ENCODE data around the gene OR2A7. TPM values are rescaled to one million over a fixed set of nuclear protein-coding genes. Genes with fewer than 3 reads are reported as not detected.
"Not testable (repeated sequence)": the region's sequence is repeated elsewhere in the genome, so short reads cannot be mapped to it uniquely, and the experiment has no call there.

Gene OR2A7
- total RNA-seq, 2 donors from 2014 or later = 1.0 to 1.8 TPM

DNA sequence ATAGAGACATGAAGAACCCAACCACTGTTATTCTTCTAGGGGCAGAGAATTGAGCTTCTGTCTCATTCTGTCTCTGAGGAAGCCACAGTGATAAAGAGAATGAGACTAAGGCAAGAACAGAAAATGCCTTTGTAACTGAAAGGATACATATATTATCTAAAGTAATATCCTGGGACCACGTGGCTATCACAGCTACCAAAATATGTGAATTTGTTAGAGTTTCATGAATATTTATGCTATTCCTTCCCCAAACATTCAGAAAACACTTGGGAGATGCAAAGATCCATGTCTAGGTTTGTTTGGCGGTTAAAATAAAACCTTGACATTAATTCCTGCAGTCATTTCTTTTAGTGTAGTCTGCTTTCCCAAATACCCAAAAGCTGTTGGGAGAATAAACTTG is 2.5 kb downstream of the OR2A7 start:
- intact Hi-C loops (cut with DNase I); DNase-seq; ATAC-seq: not testable (repeated sequence)

DNA sequence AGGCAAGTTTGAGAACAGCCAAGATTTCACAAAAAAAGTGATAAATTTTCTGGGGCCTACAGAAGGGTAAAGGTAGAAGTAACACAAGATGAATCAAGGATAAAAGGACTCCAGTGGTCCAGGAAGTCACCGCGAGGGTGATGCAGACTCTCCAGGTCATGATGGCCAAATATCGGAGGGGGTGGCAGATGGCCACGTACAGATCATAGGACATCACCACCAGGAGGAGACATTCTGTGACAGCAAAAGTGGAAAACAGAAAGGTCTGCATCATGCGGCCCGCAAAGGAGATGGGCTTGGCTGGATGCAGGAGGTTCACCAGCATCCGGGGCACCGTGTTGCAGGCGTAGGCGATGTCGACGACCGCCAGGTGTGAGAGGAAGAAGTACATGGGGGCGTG is 5.5 kb downstream of the OR2A7 start:
- ATAC-seq; DNase-seq; intact Hi-C loops (cut with DNase I): not testable (repeated sequence)

DNA sequence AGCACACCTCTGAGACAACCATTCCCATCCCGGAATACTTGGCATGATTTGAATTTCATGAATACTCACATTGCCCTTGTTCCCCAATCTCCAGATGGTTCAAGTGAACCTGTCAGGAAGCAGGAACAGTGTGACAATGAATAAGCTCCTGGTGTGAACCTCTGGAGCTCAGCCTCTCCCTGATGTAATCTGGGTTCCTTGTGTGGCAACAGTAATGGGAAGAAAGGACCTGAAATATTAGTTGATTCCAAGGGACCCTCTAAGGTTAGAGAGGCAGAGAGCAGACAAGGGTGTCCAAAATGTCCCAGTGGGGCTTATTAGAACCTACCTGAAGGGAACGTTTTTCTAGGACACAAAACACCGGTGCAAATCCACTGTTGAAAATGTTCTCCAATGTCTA is 8.5 kb downstream of the OR2A7 start:
- no peak for ATAC-seq
- DNase-seq = peak; percentile 1
- intact Hi-C loops (cut with DNase I) = no loop called here

DNA sequence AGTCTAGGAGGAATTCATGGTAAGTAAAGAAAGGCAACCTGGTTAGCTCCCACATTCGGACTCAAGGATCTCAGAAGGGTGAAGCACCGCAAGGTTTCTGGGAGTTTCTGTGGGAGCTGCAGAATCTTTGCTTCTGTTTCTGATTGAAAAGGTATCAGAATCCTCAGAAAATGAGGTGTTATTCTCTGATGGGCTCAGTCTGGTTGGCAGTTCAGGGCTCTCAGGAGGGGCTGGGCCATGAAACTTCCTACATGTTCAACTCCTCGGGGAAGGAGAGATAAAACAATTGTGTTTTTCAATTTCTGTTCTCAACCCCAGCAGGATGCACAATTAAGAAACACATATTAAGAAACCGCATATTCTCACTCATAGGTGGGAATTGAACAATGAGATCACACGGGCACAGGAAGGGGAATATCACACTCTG is 9.1 kb downstream of the OR2A7 start:
- ATAC-seq (no peak), DNase-seq (no peak)
- intact Hi-C loops (cut with DNase I) = no loop called here

DNA sequence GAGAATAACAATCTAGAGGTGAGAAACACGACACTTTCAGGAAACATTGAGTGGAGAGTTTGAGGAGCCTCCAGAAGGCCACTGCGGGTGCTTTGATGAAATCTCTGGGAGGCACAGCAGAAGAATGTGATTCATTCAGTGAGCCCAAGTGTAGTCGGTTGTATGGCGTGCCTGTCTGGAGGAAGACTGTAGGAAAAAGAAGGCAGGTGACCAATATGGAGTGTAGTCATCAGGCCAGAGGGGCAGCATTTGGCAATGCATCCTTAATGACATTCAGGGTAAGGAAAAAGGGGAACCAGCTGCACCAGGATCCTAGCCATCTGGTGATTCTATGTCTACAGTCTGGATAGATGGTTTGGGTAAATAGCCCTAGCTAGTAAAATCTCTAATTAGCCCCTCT is 12.3 kb downstream of the OR2A7 start:
- ATAC-seq, DNase-seq: not testable (repeated sequence)

DNA sequence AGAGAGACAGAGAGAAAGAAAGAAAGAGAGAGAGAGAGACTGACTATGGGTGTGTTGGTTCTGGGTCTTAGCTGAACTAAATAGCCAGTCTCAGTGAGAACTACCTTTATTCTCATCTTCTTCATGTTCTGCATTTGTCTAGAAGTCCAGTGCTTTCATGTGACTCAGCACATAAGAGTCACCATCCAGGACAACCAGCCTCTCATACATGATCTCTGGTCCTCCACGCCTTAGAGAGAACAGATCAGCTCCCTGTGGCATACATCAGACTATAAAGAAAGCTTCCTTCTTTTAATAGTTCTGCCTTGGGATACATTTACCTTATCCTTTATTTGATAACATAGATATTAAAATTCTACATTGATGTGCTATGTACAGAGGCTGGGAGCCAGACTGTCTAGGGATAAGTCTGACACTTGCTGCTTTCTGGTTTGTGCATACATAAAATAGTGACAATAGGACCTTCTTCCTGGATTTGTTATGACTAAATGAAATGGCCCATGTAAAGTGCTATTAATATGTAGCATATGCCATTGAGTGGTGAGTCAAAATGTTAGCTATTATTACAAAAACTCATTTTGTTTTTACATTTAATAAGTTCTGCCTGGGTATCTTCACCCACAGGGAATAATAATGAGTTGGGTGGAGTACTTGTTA is 16.8 kb downstream of the OR2A7 start:
- ATAC-seq; intact Hi-C loops (cut with DNase I); DNase-seq: not testable (repeated sequence)

More for the DNA sequence above, 12.3 kb downstream of the OR2A7 start:
- intact Hi-C loops (cut with DNase I) = not testable (repeated sequence)

DNA sequence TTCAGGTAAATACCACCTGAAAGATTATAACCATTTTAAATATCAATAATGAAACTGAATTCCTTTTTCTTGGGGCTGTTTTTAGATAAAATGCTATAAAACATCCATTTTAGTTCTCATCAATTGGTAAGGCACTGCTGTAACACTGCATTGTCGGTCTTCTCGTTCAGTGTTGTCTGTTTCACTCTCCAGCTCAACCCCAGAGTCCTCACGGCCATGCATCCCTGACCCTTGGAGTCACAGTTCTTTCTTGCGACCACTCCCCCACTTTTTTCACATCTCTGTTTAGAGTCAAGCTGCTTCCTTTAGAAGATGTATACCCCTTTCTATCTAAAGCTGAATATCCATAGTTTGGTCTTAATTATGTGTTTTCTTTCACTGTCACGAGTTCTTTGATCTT is 17.6 kb downstream of the OR2A7 start:
- ATAC-seq; DNase-seq; intact Hi-C loops (cut with DNase I): not testable (repeated sequence)

DNA sequence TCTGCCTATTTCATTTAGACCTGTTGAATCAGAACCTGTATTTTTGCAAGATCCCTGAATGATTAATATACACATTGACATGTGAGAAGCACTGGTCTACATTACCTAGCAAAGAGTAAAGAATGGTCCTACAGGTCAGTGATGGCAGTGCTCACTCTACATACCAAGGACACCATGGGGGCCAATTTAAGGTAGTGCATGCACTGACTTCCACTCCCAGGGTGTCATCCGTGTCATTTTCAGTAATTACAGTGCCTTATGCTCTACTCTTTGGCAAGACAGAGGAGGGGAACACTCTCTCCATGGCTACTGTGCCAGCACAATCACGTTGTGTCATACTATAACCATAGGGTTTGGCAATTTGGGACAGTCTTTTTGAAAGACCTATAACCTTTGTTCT is 19.2 kb downstream of the OR2A7 start:
- intact Hi-C loops (cut with DNase I); DNase-seq; ATAC-seq: not testable (repeated sequence)

DNA sequence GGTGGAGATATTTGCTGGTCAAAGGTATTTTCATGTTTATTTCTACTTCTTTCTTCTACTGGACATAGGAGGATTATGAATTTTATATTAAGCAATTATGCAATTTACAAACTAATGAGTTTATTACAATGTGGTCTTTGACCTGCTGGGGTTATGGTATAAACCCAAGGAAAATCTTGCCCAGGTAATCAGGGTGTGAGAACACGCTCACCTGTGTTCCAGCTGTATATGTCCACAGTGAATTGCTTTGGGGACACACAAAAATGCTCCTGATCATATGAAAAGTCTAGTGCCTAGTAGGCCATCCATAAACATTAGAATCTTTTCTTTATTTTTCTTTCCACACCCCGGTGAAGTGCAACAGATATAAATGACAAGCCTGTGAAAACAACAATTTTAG is 25.2 kb downstream of the OR2A7 start, which contains the start of gene OR2A42:
TSS of gene OR2A42 (minus strand) at position 241 of the 400 bp plus-strand sequence. CDS start 6,762 bp downstream, outside the sequence.
- DNase-seq; ATAC-seq; intact Hi-C loops (cut with DNase I): not testable (repeated sequence)

DNA sequence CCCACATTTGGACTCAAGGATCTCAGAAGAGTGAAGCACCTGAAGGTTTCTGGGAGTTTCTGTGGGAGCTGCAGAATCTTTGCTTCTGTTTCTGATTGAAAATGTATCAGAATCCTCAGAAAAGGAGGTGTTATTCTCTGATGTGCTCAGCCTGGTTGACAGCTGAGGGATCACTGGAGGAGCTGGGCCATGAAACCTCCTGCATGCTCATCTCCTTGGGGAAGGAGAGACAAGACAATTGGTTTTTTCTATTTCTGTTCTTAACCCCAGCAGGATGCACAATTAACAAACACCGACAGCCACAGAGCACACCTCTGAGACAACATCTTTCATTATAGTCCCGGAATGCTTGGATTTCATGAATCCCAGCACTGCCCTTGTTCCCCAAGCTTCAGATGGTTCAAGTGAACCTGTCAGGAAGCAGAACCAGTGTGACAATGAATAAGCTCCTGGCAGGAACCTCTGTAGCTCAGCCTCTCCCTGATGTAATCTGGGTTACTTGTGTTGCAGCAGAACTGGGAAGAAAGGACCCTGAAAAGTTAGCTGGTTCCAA is 26.0 kb downstream of the OR2A7 start:
- intact Hi-C loops (cut with DNase I); ATAC-seq; DNase-seq: not testable (repeated sequence)

DNA sequence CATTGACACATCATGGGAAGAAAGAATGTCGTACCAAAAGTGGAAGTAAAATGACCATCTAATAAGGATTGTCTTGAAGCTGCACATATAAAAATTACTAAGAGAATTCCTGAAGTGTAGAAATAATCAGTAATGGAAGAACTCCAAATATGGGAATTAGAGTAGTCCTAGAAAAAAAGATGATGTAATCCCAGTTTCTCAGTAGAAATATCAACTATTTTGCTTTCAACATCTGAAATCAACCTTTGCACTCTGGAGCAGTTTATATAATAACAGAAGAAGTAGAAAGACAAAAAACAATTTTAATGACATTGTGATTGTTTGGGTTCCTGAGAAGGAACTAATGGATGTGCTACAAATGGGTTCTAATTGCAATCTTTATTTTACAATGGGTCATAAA is 31.6 kb downstream of the OR2A7 start:
- DNase-seq; ATAC-seq; intact Hi-C loops (cut with DNase I): not testable (repeated sequence)

DNA sequence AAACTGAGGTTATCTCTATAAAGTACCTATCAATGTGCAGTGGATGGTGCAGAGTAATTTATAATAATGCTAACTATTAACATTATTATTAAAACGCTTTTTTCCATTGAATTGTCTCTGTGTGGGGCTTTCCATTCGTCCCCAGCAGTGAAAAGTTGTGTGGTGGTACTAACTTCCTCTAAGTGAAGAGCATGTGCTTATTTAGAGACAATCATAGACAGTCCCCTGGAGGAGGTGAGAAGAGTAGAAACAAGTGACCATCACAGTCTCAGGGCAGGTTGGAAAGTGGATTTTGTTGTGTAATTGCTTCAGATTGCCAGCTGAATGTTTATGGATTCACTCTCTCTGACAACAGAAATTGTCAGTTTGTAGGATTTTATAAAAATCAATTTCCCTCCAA is 33.6 kb downstream of the OR2A7 start:
- DNase-seq; intact Hi-C loops (cut with DNase I); ATAC-seq: not testable (repeated sequence)

DNA sequence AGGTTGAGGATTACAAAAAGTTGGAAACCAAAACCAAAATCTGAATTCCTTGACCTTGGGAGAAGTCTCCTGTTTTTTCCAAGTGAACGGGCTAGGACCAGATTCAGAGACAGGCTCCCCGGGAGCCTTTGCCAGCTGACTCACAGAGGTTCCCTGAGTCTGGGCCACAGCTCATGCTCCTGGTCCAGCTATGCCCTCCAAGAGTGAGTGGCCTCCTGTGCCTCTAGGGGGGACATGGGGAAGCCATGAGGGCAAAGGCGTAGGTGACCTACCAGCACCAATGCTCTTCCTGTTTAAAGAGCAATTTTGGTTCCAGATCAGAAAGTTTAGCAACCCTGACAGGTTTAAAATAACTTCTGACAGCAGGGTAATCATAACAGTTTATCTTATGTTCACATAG is 35.8 kb downstream of the OR2A7 start:
- ATAC-seq = peak in 1 of 2 donors; percentile 31
- DNase-seq; intact Hi-C loops (cut with DNase I): not testable (repeated sequence)

DNA sequence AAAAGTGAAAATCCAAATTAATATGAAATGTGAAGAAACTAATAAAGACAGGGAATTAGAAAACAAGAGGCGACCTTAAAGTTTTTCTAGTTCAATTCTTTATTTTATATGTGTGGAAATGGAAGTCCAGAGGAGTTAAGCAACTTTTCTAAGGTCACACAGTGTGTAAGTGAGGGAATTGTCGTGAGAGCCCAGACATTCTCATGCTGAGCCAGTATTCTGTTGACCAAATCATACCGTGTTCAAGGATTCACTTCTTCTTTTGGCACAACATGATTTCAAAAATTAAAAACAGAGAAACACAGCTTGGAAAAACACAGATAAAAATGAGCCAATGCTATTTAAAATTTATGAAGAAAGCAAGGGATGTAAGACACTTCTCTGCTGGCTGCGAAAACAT is 37.7 kb downstream of the OR2A7 start:
- intact Hi-C loops (cut with DNase I); ATAC-seq; DNase-seq: not testable (repeated sequence)

DNA sequence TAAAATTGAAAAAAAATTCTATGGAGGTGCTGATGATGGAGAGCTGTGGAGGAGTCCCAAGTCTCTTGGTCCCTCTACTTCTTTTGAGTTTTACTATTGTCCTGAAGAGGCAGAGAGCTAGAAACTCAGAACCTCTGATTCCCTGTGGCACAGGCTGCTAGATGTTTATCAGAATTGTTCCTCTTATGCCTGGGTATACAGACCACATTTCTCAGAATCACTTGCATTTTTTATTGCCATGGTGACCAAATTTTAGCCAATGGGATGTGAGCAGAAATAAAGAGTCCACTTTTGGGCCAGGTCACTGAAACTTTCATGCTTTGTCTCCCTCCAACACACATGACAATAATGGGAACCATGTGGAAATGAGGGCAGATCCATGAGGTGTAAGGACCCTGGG is 40.9 kb downstream of the OR2A7 start:
- ATAC-seq; intact Hi-C loops (cut with DNase I); DNase-seq: not testable (repeated sequence)

DNA sequence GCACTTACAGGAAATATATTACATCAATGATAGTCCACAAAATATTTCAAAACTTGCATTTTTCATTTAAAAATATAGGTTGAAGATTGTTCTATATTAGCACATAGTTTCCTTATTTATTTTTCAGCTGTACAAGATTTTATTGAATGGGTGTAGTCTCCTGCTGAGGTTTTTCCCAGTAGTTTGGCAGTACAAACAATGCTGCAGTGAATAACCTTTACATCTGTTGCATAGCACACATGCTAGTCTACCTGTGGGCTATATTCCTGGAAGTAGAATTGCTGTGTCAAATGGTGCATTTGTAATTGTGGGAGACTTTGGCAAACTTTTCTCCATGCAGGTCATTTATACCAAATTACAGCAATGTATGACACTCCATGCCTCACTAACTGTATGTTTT is 44.1 kb downstream of the OR2A7 start:
- DNase-seq; ATAC-seq; intact Hi-C loops (cut with DNase I): not testable (repeated sequence)

DNA sequence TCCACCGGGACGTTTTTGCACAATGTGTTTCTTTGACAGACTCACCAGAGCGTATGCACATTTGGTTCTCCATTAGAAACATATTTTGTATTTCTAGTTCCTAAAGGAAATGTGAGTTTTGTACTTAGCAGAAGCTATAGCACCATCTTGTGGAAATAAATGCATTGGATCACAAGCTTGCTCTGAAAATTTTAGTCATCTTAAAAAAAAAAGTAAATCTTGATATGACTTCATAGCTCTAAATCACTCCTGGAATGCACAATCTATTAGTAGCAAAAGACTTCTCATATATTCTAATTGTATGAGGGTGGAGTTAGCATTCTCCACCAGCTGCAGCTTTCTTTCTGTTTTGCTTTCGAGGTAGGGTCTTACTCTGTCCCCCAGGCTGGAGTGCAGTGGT is 45.4 kb downstream of the OR2A7 start:
- intact Hi-C loops (cut with DNase I) = not testable (repeated sequence)

DNA sequence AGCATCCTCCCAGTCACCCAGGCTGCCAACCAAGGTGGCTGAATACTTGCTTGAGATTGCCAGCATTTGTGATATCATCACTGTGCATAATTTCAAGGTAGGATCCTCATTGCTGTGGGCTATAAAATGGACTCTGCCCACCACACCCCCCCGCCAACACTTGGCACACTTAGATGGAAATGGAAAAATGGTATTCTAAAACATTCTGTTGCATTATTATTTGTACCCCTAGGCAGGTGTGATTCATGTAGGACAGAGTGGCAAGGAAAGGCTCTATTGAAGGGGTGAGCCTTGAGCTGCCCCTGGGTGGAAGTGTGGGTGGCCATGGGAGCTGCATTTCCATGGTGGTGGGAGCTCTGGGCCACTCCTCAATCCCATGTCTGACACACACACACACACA is 46.0 kb downstream of the OR2A7 start:
- ATAC-seq; intact Hi-C loops (cut with DNase I): not testable (repeated sequence)
- DNase-seq = peak; percentile 2

More for the DNA sequence above, 45.4 kb downstream of the OR2A7 start:
- ATAC-seq = peak in 1 of 2 donors; percentile 25
- DNase-seq = not testable (repeated sequence)

DNA sequence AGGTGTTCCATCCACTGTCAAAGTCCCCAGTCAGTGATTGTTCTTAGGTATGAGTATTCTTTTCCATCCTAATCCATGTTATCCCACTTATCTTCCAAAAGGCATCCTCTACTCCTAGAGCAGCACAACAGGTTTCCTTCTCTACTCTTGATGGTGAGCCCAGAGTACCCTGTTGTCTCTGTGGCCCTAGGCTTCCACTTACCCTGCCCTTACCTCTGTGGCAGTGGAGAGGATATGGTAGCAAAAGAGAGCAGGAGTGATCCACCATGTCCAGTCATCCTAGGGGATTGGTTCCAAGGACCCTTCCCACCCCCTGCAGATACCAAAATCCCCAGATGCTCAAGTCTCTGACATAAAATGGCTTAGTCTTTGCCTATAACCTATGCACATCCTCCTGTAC is 47.4 kb downstream of the OR2A7 start:
- ATAC-seq; DNase-seq; intact Hi-C loops (cut with DNase I): not testable (repeated sequence)

Data from left cardiac atrium (tissue), 4 donors.